GM21360 (cell line): ENCODE data around the gene MOGAT3.

Experiments used
- ATAC-seq: cut with Tn5 transposase; IDR thresholded peaks from one replicate; pipeline ENCODE4 v1.9.1; 2021; ENCODE audit warnings: mild to moderate bottlenecking, moderate library complexity; ENCODE audit not compliant: unreplicated experiment

MOGAT3 gene

GRCh38 chr7:101173752-101174244 lies 27.0 kb downstream of the MOGAT3 start:
- peak; percentile 48 for ATAC-seq

DNA sequence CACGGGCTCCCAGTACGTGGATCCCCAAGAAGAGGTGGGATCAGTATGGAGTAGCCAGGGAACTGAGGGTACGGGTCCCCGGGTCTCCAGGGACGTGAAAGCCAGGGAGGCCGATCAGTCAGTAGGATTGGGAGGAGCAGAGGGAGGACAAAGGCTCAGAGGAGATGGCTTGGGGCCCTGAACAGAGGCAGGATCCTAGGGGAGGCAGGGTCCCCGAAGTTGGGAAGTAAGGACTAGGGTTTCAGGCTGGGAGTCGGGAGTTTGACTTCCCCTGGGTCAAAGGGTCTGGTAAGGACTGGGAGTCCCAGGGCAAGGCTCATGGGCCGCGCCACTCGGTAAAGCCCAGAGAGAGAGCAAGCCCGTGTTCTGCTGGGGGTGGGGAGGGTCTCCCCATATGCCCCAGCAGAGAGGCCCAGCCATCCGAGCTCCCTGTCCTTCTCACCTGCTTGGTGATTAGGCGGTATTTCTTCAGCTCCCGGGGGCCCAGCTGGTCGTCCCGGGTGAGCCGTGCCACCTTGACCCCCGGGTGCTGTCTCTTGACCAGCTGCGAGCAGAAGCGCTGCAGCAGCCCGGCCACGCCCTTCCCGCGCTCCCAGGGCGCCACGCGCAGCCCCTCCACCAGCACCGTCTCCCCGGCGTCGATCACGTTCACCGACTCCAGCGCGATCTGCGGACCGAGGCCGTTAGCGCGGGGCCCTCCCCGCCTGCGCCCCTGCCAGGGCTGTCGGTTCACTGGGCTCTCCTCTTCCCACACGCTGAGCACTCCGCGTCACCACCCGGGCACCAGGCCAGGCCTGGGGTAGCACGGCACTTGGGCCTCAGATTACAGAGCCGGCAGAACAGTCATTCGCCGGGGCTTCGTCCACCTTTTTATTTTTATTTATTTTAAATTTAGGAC lies 27.7 kb downstream of the MOGAT3 start:
- ATAC-seq = no peak

GRCh38 chr7:101172005-101172853 lies 28.6 kb downstream of the MOGAT3 start:
- ATAC-seq = no peak

- ATAC-seq = no peak
Measured at GRCh38 chr7:101171442-101171837, 29.4 kb downstream of the MOGAT3 start.

- no peak for ATAC-seq
Measured at GRCh38 chr7:101170617-101171441, 30.0 kb downstream of the MOGAT3 start.

- no peak for ATAC-seq
Measured at GRCh38 chr7:101169838-101170551, 30.8 kb downstream of the MOGAT3 start.

DNA sequence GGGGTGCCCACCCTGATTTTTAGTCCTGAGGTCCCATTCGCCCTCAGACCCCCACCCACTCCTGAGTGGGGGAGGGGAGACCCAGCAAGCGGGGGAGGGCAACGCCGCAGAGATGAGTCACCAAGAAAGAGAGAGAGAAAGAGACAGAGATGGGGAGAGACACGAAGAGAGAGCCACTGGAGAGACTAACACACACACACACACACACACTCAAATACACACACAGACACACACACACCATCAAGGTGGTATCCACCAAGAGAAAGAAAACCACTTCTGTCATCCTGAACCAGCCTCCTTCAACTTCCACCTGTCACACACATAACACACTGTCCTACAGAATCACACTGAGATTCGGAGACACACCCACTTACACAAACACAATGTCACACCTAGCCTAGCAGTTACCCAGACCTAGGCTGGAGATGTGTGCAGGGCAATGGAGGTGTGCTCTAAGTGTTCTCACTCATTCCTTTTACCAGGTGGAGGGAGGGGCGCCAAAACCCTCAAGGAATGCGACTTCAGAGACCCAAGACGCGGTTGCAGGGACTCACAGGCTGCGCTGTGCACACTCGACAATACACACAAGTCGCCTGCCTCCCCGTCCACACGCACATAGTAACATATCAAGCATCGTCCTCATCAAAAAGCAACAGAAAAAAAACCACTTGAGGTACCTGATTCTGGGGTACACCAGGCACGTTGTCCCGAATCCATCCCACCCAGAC lies 31.6 kb downstream of the MOGAT3 start:
- ATAC-seq = no peak

- no peak for ATAC-seq
Measured at GRCh38 chr7:101168412-101169049, 32.3 kb downstream of the MOGAT3 start.

- ATAC-seq = no peak
Measured at GRCh38 chr7:101167645-101168411, 33.0 kb downstream of the MOGAT3 start.

GRCh38 chr7:101166909-101167644 lies 33.8 kb downstream of the MOGAT3 start:
- no peak for ATAC-seq

GRCh38 chr7:101166648-101166908 lies 34.3 kb downstream of the MOGAT3 start:
- no peak for ATAC-seq

- no peak for ATAC-seq
Measured at GRCh38 chr7:101165958-101166647, 34.7 kb downstream of the MOGAT3 start.

DNA sequence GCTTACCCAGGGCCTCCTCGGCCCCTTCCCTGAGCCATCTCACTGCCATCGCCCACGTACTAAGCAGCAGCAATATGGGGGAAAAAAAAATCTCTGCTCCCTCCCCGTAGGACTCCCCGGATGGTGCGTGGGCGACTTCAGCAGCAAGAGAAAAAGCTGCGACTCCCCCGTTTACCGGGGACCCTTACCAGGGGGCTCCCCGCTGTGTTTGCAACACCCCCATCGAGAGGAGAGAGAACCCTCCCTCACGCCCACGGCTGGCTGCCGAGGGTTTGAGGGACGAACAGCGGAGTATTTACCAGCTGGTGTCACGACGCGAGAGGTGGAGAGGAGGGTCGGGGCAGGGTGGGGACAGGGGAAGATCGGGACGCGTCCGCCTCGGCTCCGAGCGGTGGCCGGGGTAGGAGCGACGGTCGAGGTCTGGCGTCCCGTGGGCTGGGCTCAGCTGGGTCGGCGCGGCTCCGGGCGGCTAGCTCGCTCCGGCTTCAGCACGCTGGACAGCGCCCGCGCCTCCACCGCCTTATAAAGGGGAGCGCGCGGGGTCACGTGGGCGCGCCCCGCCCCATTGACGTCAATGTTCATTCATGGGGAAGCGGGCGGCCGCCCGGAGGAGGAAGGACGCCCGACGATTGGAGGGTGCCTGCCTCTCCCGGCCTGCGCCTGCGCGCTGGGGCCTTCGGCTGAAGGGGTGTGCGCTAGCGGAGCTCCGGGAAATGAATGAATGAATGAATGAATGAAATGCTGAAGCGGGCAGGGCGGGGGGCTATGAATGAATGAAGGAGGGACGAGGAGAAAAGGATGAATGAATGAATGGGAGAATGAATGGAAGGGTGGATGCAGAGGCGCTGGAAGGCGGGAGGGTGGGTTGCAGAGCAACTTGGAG lies 35.5 kb downstream of the MOGAT3 start, which contains the start of gene VGF:
TSS of gene VGF (minus strand) at position 495 of the 883 bp plus-strand sequence. CDS start 726 bp downstream, outside the sequence.
- ATAC-seq = peak; percentile 60

GRCh38 chr7:101164071-101164840 lies 36.6 kb downstream of the MOGAT3 start:
- ATAC-seq = no peak
